GM23338 (cell line): ENCODE measurements around the gene PCGF6. TPM values are rescaled to one million over a fixed set of nuclear protein-coding genes. Genes with fewer than 3 reads are reported as not detected.

Experiments used
- ATAC-seq: fragments of 200-7000 bp; cut with Tn5 transposase; 3 replicates; pipeline ENCODE4 v1.9.1; 2020
- DNase-seq: peaks from one replicate; pipeline ENCODE4 v3.0.0-alpha.2; 2015; ENCODE audit warnings: low spot score
- H2AFZ ChIP-seq: fragments of 200-600 bp; sonication (generic); 2 replicates; pipeline ENCODE4 v1.8.0; 2016; ENCODE audit warnings: antibody characterized with exemption, mild to moderate bottlenecking, moderate library complexity
- H3F3A ChIP-seq: fragments of 200-600 bp; sonication (generic); replicated peaks from 2 replicates; pipeline ENCODE4 v1.8.0; 2017; ENCODE audit warnings: antibody characterized with exemption, mixed run types, low read depth
- H3K27ac ChIP-seq: fragments of 200-600 bp; sonication (generic); 2 replicates; pipeline ENCODE4 v1.6.1; 2016; ENCODE audit warnings: low read depth
- H3K27me3 ChIP-seq: fragments of 200-600 bp; sonication (generic); 2 replicates; pipeline ENCODE4 v1.8.0; 2016; ENCODE audit warnings: mild to moderate bottlenecking, mixed run types, moderate library complexity; ENCODE audit not compliant: insufficient read depth
- H3K36me3 ChIP-seq: fragments of 200-600 bp; sonication (generic); 2 replicates; pipeline ENCODE4 v1.8.0; 2016; ENCODE audit warnings: mild to moderate bottlenecking; ENCODE audit not compliant: insufficient read depth
- H3K4me1 ChIP-seq: fragments of 200-600 bp; sonication (generic); 2 replicates; pipeline ENCODE4 v1.8.0; 2016; ENCODE audit warnings: mild to moderate bottlenecking, moderate library complexity; ENCODE audit not compliant: insufficient read depth
- H3K4me2 ChIP-seq: fragments of 200-600 bp; sonication (generic); 2 replicates; pipeline ENCODE4 v1.7.1; 2017; ENCODE audit warnings: mixed run types
- H3K4me3 ChIP-seq: fragments of 200-600 bp; sonication (generic); 2 replicates; pipeline ENCODE4 v1.6.1; 2016; ENCODE audit warnings: mixed run types
- H3K79me2 ChIP-seq: fragments of 200-600 bp; sonication (generic); replicated peaks from 2 replicates; pipeline ENCODE4 v1.8.0; 2017; ENCODE audit warnings: mild to moderate bottlenecking; ENCODE audit not compliant: insufficient read depth
- H3K9me2 ChIP-seq: fragments of 200-600 bp; sonication (generic); 2 replicates; pipeline ENCODE4 v1.8.0; 2017; ENCODE audit not compliant: insufficient read depth
- H4K20me1 ChIP-seq: fragments of 200-600 bp; sonication (generic); replicated peaks from 2 replicates; pipeline ENCODE4 v1.8.0; 2017; ENCODE audit warnings: mild to moderate bottlenecking; ENCODE audit not compliant: insufficient read depth
- H3K27ac Mint-ChIP-seq: 2 replicates; pipeline ENCODE4 v1.8.0; 2020; ENCODE audit warnings: inconsistent platforms, mild to moderate bottlenecking, moderate library complexity, mixed read lengths
- H3K27me3 Mint-ChIP-seq: 3 replicates; pipeline ENCODE4 v1.8.0; 2022; ENCODE audit warnings: low read depth, mild to moderate bottlenecking, moderate library complexity, mixed read lengths, inconsistent platforms; ENCODE audit not compliant: insufficient read depth, poor library complexity
- H3K36me3 Mint-ChIP-seq: 3 replicates; pipeline ENCODE4 v1.8.0; 2021; ENCODE audit warnings: low read depth, mild to moderate bottlenecking, inconsistent platforms, moderate library complexity, mixed read lengths
- H3K4me1 Mint-ChIP-seq: 3 replicates; pipeline ENCODE4 v1.8.0; 2020; ENCODE audit warnings: mild to moderate bottlenecking, inconsistent platforms, mixed read lengths
- H3K4me3 Mint-ChIP-seq: 3 replicates; pipeline ENCODE4 v1.8.0; 2021; ENCODE audit warnings: moderate library complexity, mild to moderate bottlenecking, inconsistent platforms, mixed read lengths
- H3K9me3 Mint-ChIP-seq: 3 replicates; pipeline ENCODE4 v1.8.0; 2020; ENCODE audit warnings: moderate library complexity, mild to moderate bottlenecking, inconsistent platforms, mixed read lengths
- ETS1 ChIP-seq: IDR thresholded peaks from 2 replicates; pipeline ENCODE4 v1.6.1; 2016; ENCODE audit warnings: antibody characterized with exemption
- POLR2AphosphoS5 ChIP-seq: IDR thresholded peaks from 2 replicates; pipeline ENCODE4 v1.6.1; 2016; ENCODE audit warnings: antibody characterized with exemption, low read depth
- ZNF114 ChIP-seq: fragments of 250-450 bp; sonication (Bioruptor Pico); IDR thresholded peaks from 2 replicates; pipeline ENCODE4 v1.5.0; 2020; ENCODE audit warnings: mild to moderate bottlenecking, moderate library complexity
- ZNF331 ChIP-seq: fragments of 250-450 bp; sonication (Bioruptor Pico); IDR thresholded peaks from 2 replicates; pipeline ENCODE4 v1.5.0; 2020; ENCODE audit warnings: low read depth, mild to moderate bottlenecking, moderate library complexity
- ZNF462 ChIP-seq: fragments of 250-450 bp; sonication (Bioruptor Pico); IDR thresholded peaks from 2 replicates; pipeline ENCODE4 v1.5.0; 2020; ENCODE audit warnings: mild to moderate bottlenecking, moderate library complexity
- polyA plus RNA-seq: library from polyadenylated mRNA; unstranded; fragments of >200 nt; fragmentation: Nextera tagmentation; extraction: Ambion mirVana; gene quantifications from 2 replicates; pipeline ENCODE4 v1.2.1, GENCODE V29; 2016
- total RNA-seq: library from RNA; depleted of rRNA; stranded (reverse); fragments of >200 nt; shearing (Covaris generic); gene quantifications from 2 replicates; pipeline ENCODE4 v1.2.3, GENCODE V29; 2014

The PCGF6 gene
- total and polyA plus RNA-seq, 2 experiments from 2014 or later: 14.0 to 22.3 TPM

- no peaks in the 10 kb centered on the region; the same call in 1 of the 3 replicates for H3K9me3 Mint-ChIP-seq
- Histone ChIP-seq H3F3A (no peaks in the 10 kb centered on the region), H3K4me2 (peak overlapping the region; percentile 97), H3K79me2 (peaks cover 53% of the 10 kb centered on the region), H3K36me3 (peaks cover 20% of the 10 kb centered on the region), H3K9me2 (no peaks in the 10 kb centered on the region), H2AFZ (peak overlapping the region; percentile 8; the same call in 1 of the 2 replicates), H3K27me3 (no peaks in the 10 kb centered on the region), H3K4me1 (peaks cover 9% of the 10 kb centered on the region), H4K20me1 (0 out of 2 replicates have a peak, but pooled peaks cover 7% of the 10 kb centered on the region), H3K27ac (0 out of 2 replicates have a peak overlapping the region, but pooled peaks have one; percentile 14), H3K4me3 (peak overlapping the region; percentile 80)
- TF ChIP-seq ZNF462 (CRISPR knock-in tag) (no peak), ETS1 (no peak)
- H3K27me3 Mint-ChIP-seq: peaks cover 4% of the 10 kb centered on the region
- peaks cover 20% of the 10 kb centered on the region for H3K4me1 Mint-ChIP-seq
- ATAC-seq (peak; percentile 13), DNase-seq (peak; percentile 31)
- H3K4me3 Mint-ChIP-seq: peak overlapping the region; percentile 98
- H3K27ac Mint-ChIP-seq: peak overlapping the region; percentile 97
- peaks cover 67% of the 10 kb centered on the region for H3K36me3 Mint-ChIP-seq
Measured at GRCh38 chr10:103395754-103396066, 44.8 kb upstream of the PCGF6 start.

- Histone ChIP-seq H3K79me2 (peaks cover 53% of the 10 kb centered on the region), H3K27ac (no peak overlapping the region), H3K4me3 (no peak overlapping the region), H3K9me2 (no peaks in the 10 kb centered on the region), H3K36me3 (peaks cover 8% of the 10 kb centered on the region), H4K20me1 (peaks cover under 1% of the 10 kb centered on the region), H3K4me1 (peaks cover 9% of the 10 kb centered on the region), H3K4me2 (no peak overlapping the region), H3K27me3 (no peaks in the 10 kb centered on the region), H2AFZ (no peak overlapping the region), H3F3A (0 out of 2 replicates have a peak, but pooled peaks cover 3% of the 10 kb centered on the region)
- H3K27me3 Mint-ChIP-seq: peaks cover 4% of the 10 kb centered on the region
- no peak overlapping the region for H3K27ac Mint-ChIP-seq
- peaks cover 61% of the 10 kb centered on the region for H3K36me3 Mint-ChIP-seq
- H3K4me3 Mint-ChIP-seq: peak overlapping the region; percentile 62
- H3K4me1 Mint-ChIP-seq: peaks cover 20% of the 10 kb centered on the region
- DNase-seq (no peak), ATAC-seq (no peak)
- H3K9me3 Mint-ChIP-seq: no peaks in the 10 kb centered on the region; the same call in 1 of the 3 replicates
- TF ChIP-seq POLR2AphosphoS5 (no peak), ZNF462 (CRISPR knock-in tag) (no peak), ZNF114 (CRISPR knock-in tag) (no peak), ZNF331 (CRISPR knock-in tag) (no peak)
Measured at GRCh38 chr10:103394180-103394579, 43.2 kb upstream of the PCGF6 start.
